H1 (cell line): ENCODE measurements around the gene TM7SF3. TPM values are rescaled to one million over a fixed set of nuclear protein-coding genes. Genes with fewer than 3 reads are reported as not detected.

Experiments used
- CTCF ChIA-PET: fragments of 300-600 bp; sonication (Branson Sonifier 250); formaldehyde crosslinking; loops from one replicate; lab custom pipeline; 2021; ENCODE audit not compliant: partially characterized antibody; lab: Charles Lee
- POLR2A ChIA-PET: fragments of 300-600 bp; sonication (Branson Sonifier 250); formaldehyde crosslinking; loops from one replicate; lab custom pipeline; 2021; ENCODE audit warnings: inconsistent platforms; ENCODE audit not compliant: partially characterized antibody; lab: Charles Lee
- DNase-seq, 2 experiments: peaks; one replicate each; pipeline versions ENCODE4 v3.0.0 to v3.0.0-alpha.2; 2010 to 2022; ENCODE audit warnings: low spot score in 2 of 2, low read depth in 1 of 2, mixed read lengths in 1 of 2
- FAIRE-seq: peaks from 2 replicates; lab custom pipeline; 2011; peaks lifted over from hg19 to GRCh38; lab: Jason Lieb, UNC
- H2AFZ ChIP-seq: 2 replicates; pipeline ENCODE4 v1.8.1; 2012; ENCODE audit warnings: low read length, inconsistent platforms
- H2AK5ac ChIP-seq: 2 replicates; pipeline ENCODE4 v1.6.1; 2013; ENCODE audit warnings: low read depth, low read length
- H2BK120ac ChIP-seq: replicated peaks from 2 replicates; pipeline ENCODE3; 2013; ENCODE audit warnings: low read depth, low read length, inconsistent platforms
- H2BK12ac ChIP-seq: 2 replicates; pipeline ENCODE4 v1.6.1; 2013; ENCODE audit warnings: low read depth, low read length
- H2BK15ac ChIP-seq: 2 replicates; pipeline ENCODE4 v1.6.1; 2013; ENCODE audit warnings: low read length
- H2BK20ac ChIP-seq: 2 replicates; pipeline ENCODE4 v1.6.1; 2013; ENCODE audit warnings: low read length
- H2BK5ac ChIP-seq: 2 replicates; pipeline ENCODE4 v1.6.1; 2013; ENCODE audit warnings: low read depth, low read length
- H3K14ac ChIP-seq: 2 replicates; pipeline ENCODE4 v1.6.1; 2013; ENCODE audit warnings: inconsistent platforms; ENCODE audit not compliant: insufficient read length
- H3K18ac ChIP-seq: 2 replicates; pipeline ENCODE4 v1.6.1; 2013; ENCODE audit warnings: low read length; ENCODE audit errors: extremely low read depth
- H3K23ac ChIP-seq: 2 replicates; pipeline ENCODE4 v1.6.1; 2013; ENCODE audit warnings: inconsistent platforms; ENCODE audit not compliant: insufficient read length
- H3K23me2 ChIP-seq: 2 replicates; pipeline ENCODE4 v1.6.1; 2013; ENCODE audit warnings: low read depth, low read length
- H3K27ac ChIP-seq: 2 replicates; pipeline ENCODE4 v1.6.1; 2011; ENCODE audit warnings: low read depth, low read length, inconsistent platforms
- H3K27me3 ChIP-seq, 4 experiments: replicated peaks in 1 of 4; 1 replicate in 1 of 4; 2 replicates in 3 of 4; pipeline versions ENCODE4 v1.6.1 to v1.8.1; 2011 to 2013; ENCODE audit warnings: low read length in 3 of 4, mild to moderate bottlenecking in 3 of 4, inconsistent platforms in 2 of 4, mixed read lengths in 2 of 4, moderate library complexity in 1 of 4; ENCODE audit not compliant: control insufficient read depth in 3 of 4, insufficient read depth in 3 of 4; ENCODE audit errors: extremely low read depth in 1 of 4
- H3K36me3 ChIP-seq, 4 experiments: 2 replicates each; pipeline versions ENCODE4 v1.6.1 to v1.8.1; 2011 to 2013; ENCODE audit warnings: mild to moderate bottlenecking in 4 of 4, low read length in 3 of 4, moderate library complexity in 2 of 4, control low read depth in 1 of 4, inconsistent platforms in 1 of 4; ENCODE audit not compliant: insufficient read depth in 4 of 4, control insufficient read depth in 2 of 4
- H3K4ac ChIP-seq: replicated peaks from 2 replicates; pipeline ENCODE3; 2013; ENCODE audit warnings: low read length, low read depth, mixed read lengths, inconsistent platforms; ENCODE audit not compliant: insufficient read length
- H3K4me1 ChIP-seq, 4 experiments: replicated peaks in 1 of 4; 1 replicate in 1 of 4; 2 replicates in 3 of 4; pipeline versions ENCODE4 v1.6.1 to v1.8.1; 2011 to 2013; ENCODE audit warnings: low read length in 3 of 4, inconsistent platforms in 2 of 4, mixed read lengths in 1 of 4; ENCODE audit not compliant: insufficient read depth in 4 of 4, control insufficient read depth in 3 of 4
- H3K4me2 ChIP-seq, 2 experiments: 2 replicates each; pipeline versions ENCODE4 v1.6.1 to v1.8.1; 2011 to 2013; ENCODE audit warnings: low read depth in 2 of 2, low read length in 2 of 2, control low read depth in 1 of 2, inconsistent platforms in 1 of 2, mild to moderate bottlenecking in 1 of 2; ENCODE audit not compliant: insufficient read depth in 1 of 2
- H3K4me3 ChIP-seq, 4 experiments: fragments of 200-600, 300-600 bp in 1 of 4; sonication (generic), shearing (Covaris generic), sonication (Bioruptor Twin) in 1 of 4; 2 replicates each; pipeline versions ENCODE4 v1.5.1 to v1.8.1; 2011 to 2016; ENCODE audit warnings: low read length in 4 of 4, low read depth in 3 of 4, control low read depth in 2 of 4, inconsistent platforms in 2 of 4, mild to moderate bottlenecking in 2 of 4, mixed read lengths in 1 of 4, moderate library complexity in 1 of 4; ENCODE audit not compliant: insufficient read depth in 2 of 4; ENCODE audit errors: extremely low read depth in 1 of 4
- H3K56ac ChIP-seq: replicated peaks from 2 replicates; pipeline ENCODE3; 2013; ENCODE audit warnings: low read depth, mild to moderate bottlenecking, mixed read lengths, low read length, inconsistent platforms; ENCODE audit not compliant: insufficient read length
- H3K79me1 ChIP-seq: 2 replicates; pipeline ENCODE4 v1.6.1; 2013; ENCODE audit warnings: low read depth, low read length, control low read depth
- H3K79me2 ChIP-seq, 2 experiments: 2 replicates each; pipeline versions ENCODE4 v1.6.1 to v1.8.1; 2012 to 2013; ENCODE audit warnings: low read length in 2 of 2, mild to moderate bottlenecking in 2 of 2, inconsistent platforms in 1 of 2; ENCODE audit not compliant: insufficient read depth in 2 of 2, control insufficient read depth in 1 of 2
- H3K9ac ChIP-seq, 4 experiments: replicated peaks in 1 of 4; 1 replicate in 1 of 4; 2 replicates in 3 of 4; pipeline versions ENCODE4 v1.6.1 to v1.8.1; 2011 to 2013; ENCODE audit warnings: low read depth in 3 of 4, low read length in 3 of 4, control low read depth in 2 of 4, mild to moderate bottlenecking in 2 of 4, moderate library complexity in 2 of 4, inconsistent platforms in 1 of 4; ENCODE audit errors: extremely low read depth in 1 of 4
- H3K9me3 ChIP-seq, 2 experiments: 2 replicates each; pipeline versions ENCODE4 v1.6.1 to v1.8.1; 2012 to 2013; ENCODE audit warnings: mild to moderate bottlenecking in 2 of 2, moderate library complexity in 2 of 2, control low read depth in 1 of 2, inconsistent platforms in 1 of 2, low read depth in 1 of 2, low read length in 1 of 2, mixed read lengths in 1 of 2; ENCODE audit not compliant: insufficient read depth in 2 of 2
- H4K20me1 ChIP-seq, 2 experiments: replicated peaks in 1 of 2; 2 replicates each; pipeline versions ENCODE3 to v1.8.1; 2011 to 2013; ENCODE audit warnings: inconsistent platforms in 2 of 2, low read length in 2 of 2, mild to moderate bottlenecking in 1 of 2; ENCODE audit not compliant: insufficient read depth in 2 of 2, control insufficient read depth in 1 of 2
- H4K5ac ChIP-seq: 2 replicates; pipeline ENCODE4 v1.6.1; 2013; ENCODE audit warnings: low read length, low read depth, mixed read lengths, inconsistent platforms; ENCODE audit not compliant: insufficient read length
- H4K8ac ChIP-seq: 2 replicates; pipeline ENCODE4 v1.8.0; 2013; ENCODE audit warnings: mild to moderate bottlenecking, moderate library complexity, low read length, inconsistent platforms; ENCODE audit not compliant: insufficient read depth; ENCODE audit errors: extremely low read depth
- H4K91ac ChIP-seq: replicated peaks from 2 replicates; pipeline ENCODE3; 2013; ENCODE audit warnings: low read length, mixed read lengths, inconsistent platforms; ENCODE audit not compliant: insufficient read length
- MAFK ChIP-seq: IDR thresholded peaks from 2 replicates; pipeline ENCODE4 v1.6.1; 2012; ENCODE audit warnings: low read depth, mild to moderate bottlenecking, improper control_type of control experiment, low read length
- POU5F1 ChIP-seq: IDR thresholded peaks from 2 replicates; pipeline ENCODE4 v1.6.1; 2011; ENCODE audit warnings: low read depth, mild to moderate bottlenecking, low read length, moderate library complexity
- WGBS, 2 experiments: shearing (Covaris generic) in 1 of 2; methylation state at CpG; one replicate each; pipeline versions ENCODE4 v1.1.6 to v1.1.7; 2013 to 2015; ENCODE audit warnings: low lambda C conversion rate in 2 of 2, mixed read lengths in 2 of 2, inconsistent platforms in 1 of 2, low coverage in 1 of 2, missing lambda C conversion rate in 1 of 2; ENCODE audit not compliant: insufficient replicate concordance in 2 of 2, insufficient coverage in 1 of 2, insufficient read length in 1 of 2; ENCODE audit errors: extremely low coverage in 1 of 2, missing lambda C conversion rate in 1 of 2; 5-methylcytosine and 5-hydroxymethylcytosine counted together
- polyA plus RNA-seq, 7 experiments: library from polyadenylated mRNA; depleted of rRNA in 3 of 7; stranded (reverse) in 5 of 7; unstranded in 2 of 7; fragments of >200 nt in 5 of 7; fragments of 200-250 nt in 2 of 7; gene quantifications; 1 replicate in 5 of 7; 2 replicates in 1 of 7; 4 replicates in 1 of 7; pipeline versions ENCODE4 v1.2.1 to v1.2.3, GENCODE V29; 2011 to 2013; ENCODE audit warnings: missing spikeins in 2 of 7, mixed read lengths in 2 of 7
- total RNA-seq: library from RNA; stranded (reverse); fragmentation: NEBNext Ultra II Directional; extraction: Animal tissue kit (Norgen Biotek cat#: 25700); gene quantifications from 2 replicates; pipeline ENCODE4 v1.2.1, GENCODE V29; 2021

The TM7SF3 gene
- total and polyA plus RNA-seq, 2 of the 8 experiments (the other 6 are each of a cell fraction or from before 2014, with no cell fraction given), result 57.9 to 77.2 TPM

DNA sequence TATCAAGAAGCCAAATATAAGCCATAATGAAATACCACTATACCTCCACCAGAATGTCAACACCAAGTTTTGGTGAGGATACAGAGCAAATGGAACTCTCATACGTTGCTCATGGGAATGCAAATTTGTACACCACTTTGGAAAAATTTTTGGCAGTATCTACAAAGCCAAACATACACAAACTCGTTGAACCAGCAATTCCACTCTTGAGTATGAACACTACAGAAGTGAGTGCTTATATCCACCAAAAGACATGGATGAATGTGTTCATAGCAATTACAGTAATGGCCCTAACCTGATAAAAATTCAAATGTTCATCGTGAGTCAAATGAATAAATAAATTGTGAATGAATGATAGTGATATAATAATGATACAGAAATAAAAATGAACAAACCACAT lies 43.4 kb upstream of the TM7SF3 start:
- H4K5ac ChIP-seq, result no peak overlapping the region
- no peaks in the 10 kb centered on the region for H3K27me3 ChIP-seq
- H3K9ac ChIP-seq, result no peak overlapping the region
- no peaks in the 10 kb centered on the region for H3K9me3 ChIP-seq
- H3K79me2 ChIP-seq, result no peaks in the 10 kb centered on the region
- no peak for TF ChIP-seq POU5F1
- TF ChIP-seq MAFK, result no peak
- TF ChIP-seq, all 59 proteins: peak for 0
- no peak overlapping the region for H4K8ac ChIP-seq
- no peak overlapping the region for H2BK20ac ChIP-seq
- H2BK15ac ChIP-seq, result no peak overlapping the region
- no peaks in the 10 kb centered on the region for H3K36me3 ChIP-seq
- H2BK12ac ChIP-seq, result no peak overlapping the region
- no peak overlapping the region for H2BK120ac ChIP-seq
- H3K23me2 ChIP-seq, result no peaks in the 10 kb centered on the region
- no peak overlapping the region for H3K27ac ChIP-seq
- no peaks in the 10 kb centered on the region for H4K20me1 ChIP-seq
- no peak overlapping the region for H2AK5ac ChIP-seq
- H3K18ac ChIP-seq, result no peak overlapping the region
- H3K23ac ChIP-seq, result no peak overlapping the region
- H3K14ac ChIP-seq, result no peak overlapping the region
- POLR2A ChIA-PET, result no interaction called here
- H3K56ac ChIP-seq, result no peak overlapping the region
- no peak overlapping the region for H4K91ac ChIP-seq
- 60% methylated on average over 3 of the region's 3 CpGs; no CpG with 5 or more reads in 1 of the 2 experiments for WGBS, 2 experiments
- H3K4me2 ChIP-seq, result no peak overlapping the region
- CTCF ChIA-PET, result no interaction called here
- DNase-seq (no peak), FAIRE-seq (no peak)
- no peak overlapping the region for H2AFZ ChIP-seq
- H3K79me1 ChIP-seq, result no peaks in the 10 kb centered on the region
- H3K4me1 ChIP-seq, result no peaks in the 10 kb centered on the region
- H3K4me3 ChIP-seq, result no peak overlapping the region
- H2BK5ac ChIP-seq, result no peak overlapping the region
- no peak overlapping the region for H3K4ac ChIP-seq
